ENCODE measurements around the gene ZKSCAN2. TPM values are rescaled to one million over a fixed set of nuclear protein-coding genes. Genes with fewer than 3 reads are reported as not detected.

The ZKSCAN2 gene
- total and polyA plus RNA-seq, 9 of the 15 experiments (the other 6 are each of a cell fraction or from before 2014, with no cell fraction given): 1.3 to 9.5 (median 4.2) TPM

DNA sequence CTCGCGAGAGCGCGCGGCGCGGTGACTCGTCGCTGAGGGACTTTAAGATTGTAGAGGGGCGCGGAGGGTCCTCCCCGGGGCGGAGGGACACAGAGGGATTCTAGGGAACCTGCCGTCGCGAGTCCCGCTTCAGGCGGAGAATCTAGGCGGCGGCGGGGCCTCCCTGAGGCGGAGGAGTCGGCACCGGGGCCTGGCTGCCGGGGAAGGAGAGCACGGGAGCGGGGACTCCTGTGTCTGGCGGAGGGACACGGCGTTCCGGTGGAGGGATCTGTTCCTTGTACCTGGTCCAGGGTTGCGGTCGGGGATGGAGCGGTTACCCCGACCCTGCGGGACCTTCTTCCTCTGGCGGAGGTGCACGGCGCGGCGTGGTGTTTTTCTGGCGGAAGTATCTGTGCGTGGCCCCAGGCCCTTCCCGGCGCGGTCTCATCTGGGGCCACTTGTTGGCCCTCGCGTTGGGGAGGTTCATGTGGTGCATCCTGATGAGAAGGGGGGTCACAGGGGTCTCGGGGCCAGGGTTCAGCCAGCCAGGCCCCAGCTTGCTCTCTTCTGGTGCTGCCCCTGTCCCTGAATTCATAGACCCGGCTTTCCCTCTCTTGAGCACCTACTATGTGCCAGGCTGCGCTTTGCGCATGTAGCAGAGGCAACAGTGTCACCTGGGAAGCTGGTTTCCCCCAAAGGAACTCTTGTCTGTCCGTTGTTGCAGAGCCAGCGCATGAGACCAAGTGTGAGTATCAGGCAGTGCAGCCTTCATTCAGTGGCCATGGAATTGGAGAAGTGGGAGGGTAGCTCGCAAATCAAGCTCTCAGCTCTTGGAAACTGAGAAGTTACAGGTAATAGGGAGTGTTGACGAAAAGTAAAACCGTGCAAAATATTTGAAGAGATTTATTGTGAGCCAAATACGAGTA is 563 bp upstream of the ZKSCAN2 start (continued):
- TF ChIP-seq, protein P1, sequence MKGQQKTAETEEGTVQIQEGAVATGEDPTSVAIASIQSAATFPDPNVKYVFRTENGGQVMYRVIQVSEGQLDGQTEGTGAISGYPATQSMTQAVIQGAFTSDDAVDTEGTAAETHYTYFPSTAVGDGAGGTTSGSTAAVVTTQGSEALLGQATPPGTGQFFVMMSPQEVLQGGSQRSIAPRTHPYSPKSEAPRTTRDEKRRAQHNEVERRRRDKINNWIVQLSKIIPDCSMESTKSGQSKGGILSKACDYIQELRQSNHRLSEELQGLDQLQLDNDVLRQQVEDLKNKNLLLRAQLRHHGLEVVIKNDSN (CRISPR knock-in tag; IDR thresholded peaks at IDR 0.05): no peak
- TF ChIP-seq ESRRB (CRISPR knock-in tag; IDR thresholded peaks at IDR 0.05; ENCODE audit: borderline replicate concordance) (no peak), ILK (tag; IDR thresholded peaks at IDR 0.05; ENCODE audit: borderline replicate concordance, low read depth) (no peak), NFXL1 (CRISPR knock-in tag; IDR thresholded peaks at IDR 0.05) (no peak), NCOR1 (IDR thresholded peaks at IDR 0.05) (peak; percentile 41), ZNF354B (CRISPR knock-in tag; IDR thresholded peaks at IDR 0.05) (no peak), BRD9 (IDR thresholded peaks at IDR 0.05; ENCODE audit: low read depth, partially characterized antibody) (no peak), ARNT (IDR thresholded peaks at IDR 0.05) (no peak), ZNF780A (CRISPR knock-in tag; IDR thresholded peaks at IDR 0.05) (no peak), MAFK (IDR thresholded peaks at IDR 0.05; ENCODE audit: low read length) (no peak), SREBF1 (IDR thresholded peaks at IDR 0.05; ENCODE audit: borderline replicate concordance, low read depth, low read length) (no peak), PHB (CRISPR knock-in tag; IDR thresholded peaks at IDR 0.05) (peak; percentile 90; the same call in 1 of the 2 replicates), FOXP1 (CRISPR knock-in tag; IDR thresholded peaks at IDR 0.05) (no peak), ARID2 (IDR thresholded peaks at IDR 0.05) (no peak)
- TF ChIP-seq, protein P2, sequence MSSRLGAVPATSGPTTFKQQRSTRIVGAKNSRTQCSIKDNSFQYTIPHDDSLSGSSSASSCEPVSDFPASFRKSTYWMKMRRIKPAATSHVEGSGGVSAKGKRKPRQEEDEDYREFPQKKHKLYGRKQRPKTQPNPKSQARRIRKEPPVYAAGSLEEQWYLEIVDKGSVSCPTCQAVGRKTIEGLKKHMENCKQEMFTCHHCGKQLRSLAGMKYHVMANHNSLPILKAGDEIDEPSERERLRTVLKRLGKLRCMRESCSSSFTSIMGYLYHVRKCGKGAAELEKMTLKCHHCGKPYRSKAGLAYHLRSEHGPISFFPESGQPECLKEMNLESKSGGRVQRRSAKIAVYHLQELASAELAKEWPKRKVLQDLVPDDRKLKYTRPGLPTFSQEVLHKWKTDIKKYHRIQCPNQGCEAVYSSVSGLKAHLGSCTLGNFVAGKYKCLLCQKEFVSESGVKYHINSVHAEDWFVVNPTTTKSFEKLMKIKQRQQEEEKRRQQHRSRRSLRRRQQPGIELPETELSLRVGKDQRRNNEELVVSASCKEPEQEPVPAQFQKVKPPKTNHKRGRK (tag; IDR thresholded peaks at IDR 0.05): no peak
- TF ChIP-seq, protein P3, sequence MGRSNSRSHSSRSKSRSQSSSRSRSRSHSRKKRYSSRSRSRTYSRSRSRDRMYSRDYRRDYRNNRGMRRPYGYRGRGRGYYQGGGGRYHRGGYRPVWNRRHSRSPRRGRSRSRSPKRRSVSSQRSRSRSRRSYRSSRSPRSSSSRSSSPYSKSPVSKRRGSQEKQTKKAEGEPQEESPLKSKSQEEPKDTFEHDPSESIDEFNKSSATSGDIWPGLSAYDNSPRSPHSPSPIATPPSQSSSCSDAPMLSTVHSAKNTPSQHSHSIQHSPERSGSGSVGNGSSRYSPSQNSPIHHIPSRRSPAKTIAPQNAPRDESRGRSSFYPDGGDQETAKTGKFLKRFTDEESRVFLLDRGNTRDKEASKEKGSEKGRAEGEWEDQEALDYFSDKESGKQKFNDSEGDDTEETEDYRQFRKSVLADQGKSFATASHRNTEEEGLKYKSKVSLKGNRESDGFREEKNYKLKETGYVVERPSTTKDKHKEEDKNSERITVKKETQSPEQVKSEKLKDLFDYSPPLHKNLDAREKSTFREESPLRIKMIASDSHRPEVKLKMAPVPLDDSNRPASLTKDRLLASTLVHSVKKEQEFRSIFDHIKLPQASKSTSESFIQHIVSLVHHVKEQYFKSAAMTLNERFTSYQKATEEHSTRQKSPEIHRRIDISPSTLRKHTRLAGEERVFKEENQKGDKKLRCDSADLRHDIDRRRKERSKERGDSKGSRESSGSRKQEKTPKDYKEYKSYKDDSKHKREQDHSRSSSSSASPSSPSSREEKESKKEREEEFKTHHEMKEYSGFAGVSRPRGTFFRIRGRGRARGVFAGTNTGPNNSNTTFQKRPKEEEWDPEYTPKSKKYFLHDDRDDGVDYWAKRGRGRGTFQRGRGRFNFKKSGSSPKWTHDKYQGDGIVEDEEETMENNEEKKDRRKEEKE (IDR thresholded peaks at IDR 0.05; ENCODE audit: borderline replicate concordance in 1 of 2, control insufficient read depth in 1 of 2, low read depth in 2 of 2, low read length in 1 of 2): 0 out of 4 replicates have a peak, but pooled peaks of 1 of the 2 experiments have one; percentile 26
- TF ChIP-seq, protein P4, sequence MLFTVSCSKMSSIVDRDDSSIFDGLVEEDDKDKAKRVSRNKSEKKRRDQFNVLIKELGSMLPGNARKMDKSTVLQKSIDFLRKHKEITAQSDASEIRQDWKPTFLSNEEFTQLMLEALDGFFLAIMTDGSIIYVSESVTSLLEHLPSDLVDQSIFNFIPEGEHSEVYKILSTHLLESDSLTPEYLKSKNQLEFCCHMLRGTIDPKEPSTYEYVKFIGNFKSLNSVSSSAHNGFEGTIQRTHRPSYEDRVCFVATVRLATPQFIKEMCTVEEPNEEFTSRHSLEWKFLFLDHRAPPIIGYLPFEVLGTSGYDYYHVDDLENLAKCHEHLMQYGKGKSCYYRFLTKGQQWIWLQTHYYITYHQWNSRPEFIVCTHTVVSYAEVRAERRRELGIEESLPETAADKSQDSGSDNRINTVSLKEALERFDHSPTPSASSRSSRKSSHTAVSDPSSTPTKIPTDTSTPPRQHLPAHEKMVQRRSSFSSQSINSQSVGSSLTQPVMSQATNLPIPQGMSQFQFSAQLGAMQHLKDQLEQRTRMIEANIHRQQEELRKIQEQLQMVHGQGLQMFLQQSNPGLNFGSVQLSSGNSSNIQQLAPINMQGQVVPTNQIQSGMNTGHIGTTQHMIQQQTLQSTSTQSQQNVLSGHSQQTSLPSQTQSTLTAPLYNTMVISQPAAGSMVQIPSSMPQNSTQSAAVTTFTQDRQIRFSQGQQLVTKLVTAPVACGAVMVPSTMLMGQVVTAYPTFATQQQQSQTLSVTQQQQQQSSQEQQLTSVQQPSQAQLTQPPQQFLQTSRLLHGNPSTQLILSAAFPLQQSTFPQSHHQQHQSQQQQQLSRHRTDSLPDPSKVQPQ (CRISPR knock-in tag; IDR thresholded peaks at IDR 0.05; ENCODE audit: borderline replicate concordance): no peak
